Endothelial cell of umbilical vein (primary cell): ENCODE data around the gene TK2. TPM values are rescaled to one million over a fixed set of nuclear protein-coding genes. Genes with fewer than 3 reads are reported as not detected.

Experiments used
- BruUV-seq: library from RNA; stranded (reverse); fragments of 400-500 nt; replicated peaks from 2 replicates; lab custom pipeline; 2021; lab: Mats Ljungman, UMichigan
- CTCF ChIA-PET: fragments of 300-600, 350-600 bp; sonication (Branson Sonifier 250); formaldehyde crosslinking; loops from one replicate; lab custom pipeline; 2021; ENCODE audit warnings: antibody characterized with exemption, inconsistent platforms; lab: Charles Lee
- POLR2A ChIA-PET: fragments of 300-600, 350-600 bp; sonication (Branson Sonifier 250); formaldehyde crosslinking; loops from one replicate; lab custom pipeline; 2021; ENCODE audit warnings: antibody characterized with exemption, inconsistent platforms; lab: Charles Lee
- DNase-seq: peaks from one replicate; pipeline ENCODE4 v3.0.0-alpha.2; 2011; ENCODE audit warnings: low read depth, low spot score
- FAIRE-seq: peaks from 2 replicates; lab custom pipeline; 2011; peaks lifted over from hg19 to GRCh38; lab: Jason Lieb, UNC
- H2AFZ ChIP-seq: 2 replicates; pipeline ENCODE4 v1.6.0; 2012; ENCODE audit warnings: low read depth, low read length, control low read depth, inconsistent platforms
- H3K27ac ChIP-seq: 2 replicates; pipeline ENCODE4 v1.5.1; 2011; ENCODE audit warnings: low read depth, mild to moderate bottlenecking, control low read depth, low read length, moderate library complexity; ENCODE audit not compliant: insufficient read depth
- H3K27me3 ChIP-seq, 2 experiments: 2 replicates each; pipeline versions ENCODE4 v1.6.0 to v1.6.1; 2011; ENCODE audit warnings: low read length in 2 of 2, mixed read lengths in 1 of 2; ENCODE audit not compliant: control insufficient read depth in 2 of 2, insufficient read depth in 2 of 2
- H3K36me3 ChIP-seq, 2 experiments: 2 replicates in 1 of 2; 3 replicates in 1 of 2; pipeline ENCODE4 v1.5.1; 2011; ENCODE audit warnings: low read length in 2 of 2, mild to moderate bottlenecking in 1 of 2, moderate library complexity in 1 of 2; ENCODE audit not compliant: control insufficient read depth in 2 of 2, insufficient read depth in 2 of 2; ENCODE audit errors: extremely low read depth in 1 of 2
- H3K4me1 ChIP-seq: 3 replicates; pipeline ENCODE4 v1.5.1; 2011; ENCODE audit warnings: mild to moderate bottlenecking, low read length; ENCODE audit not compliant: control insufficient read depth, insufficient read depth; ENCODE audit errors: extremely low read depth
- H3K4me2 ChIP-seq: 2 replicates; pipeline ENCODE4 v1.6.1; 2011; ENCODE audit warnings: low read length, control low read depth, mixed read lengths; ENCODE audit not compliant: insufficient read depth
- H3K4me3 ChIP-seq, 3 experiments: fragments of 200-600 bp in 1 of 3; sonication (generic), shearing (Covaris generic) in 1 of 3; replicated peaks in 1 of 3; 2 replicates each; pipeline ENCODE4 v1.5.1; 2011 to 2016; ENCODE audit warnings: control low read depth in 3 of 3, low read length in 3 of 3, mild to moderate bottlenecking in 2 of 3, inconsistent platforms in 1 of 3, low read depth in 1 of 3, moderate library complexity in 1 of 3; ENCODE audit not compliant: insufficient read depth in 1 of 3
- H3K79me2 ChIP-seq: 2 replicates; pipeline ENCODE4 v1.6.0; 2012; ENCODE audit warnings: low read length, inconsistent platforms; ENCODE audit not compliant: control insufficient read depth, insufficient read depth
- H3K9ac ChIP-seq: replicated peaks from 2 replicates; pipeline ENCODE3; 2011; ENCODE audit warnings: low read length, control low read depth; ENCODE audit not compliant: insufficient read depth; ENCODE audit errors: extremely low read depth
- H3K9me1 ChIP-seq: replicated peaks from 3 replicates; pipeline ENCODE4 v1.6.0; 2011; ENCODE audit warnings: mild to moderate bottlenecking, low read length; ENCODE audit not compliant: control insufficient read depth, insufficient read depth; ENCODE audit errors: extremely low read depth
- H3K9me3 ChIP-seq: replicated peaks from 2 replicates; pipeline ENCODE4 v1.5.1; 2012; ENCODE audit warnings: low read length, inconsistent platforms; ENCODE audit not compliant: control insufficient read depth, insufficient read depth
- H4K20me1 ChIP-seq: replicated peaks from 2 replicates; pipeline ENCODE3; 2011; ENCODE audit warnings: mild to moderate bottlenecking, low read length; ENCODE audit not compliant: control insufficient read depth, insufficient read depth; ENCODE audit errors: extremely low read depth
- EZH2 ChIP-seq: IDR thresholded peaks from 2 replicates; pipeline ENCODE4 v1.6.1; 2012; ENCODE audit warnings: borderline replicate concordance, low read depth, mild to moderate bottlenecking, moderate library complexity, low read length, inconsistent platforms; ENCODE audit not compliant: severe bottlenecking
- FOS ChIP-seq: IDR thresholded peaks from 2 replicates; pipeline ENCODE4 v1.6.1; 2011; ENCODE audit warnings: mild to moderate bottlenecking, low read length, moderate library complexity, borderline replicate concordance; ENCODE audit not compliant: insufficient read depth
- GATA2 ChIP-seq: IDR thresholded peaks from 2 replicates; pipeline ENCODE4 v1.7.0; 2011; ENCODE audit warnings: low read depth, mild to moderate bottlenecking, moderate library complexity, mixed read lengths, low read length; ENCODE audit not compliant: insufficient read length, insufficient read depth
- JUN ChIP-seq: IDR thresholded peaks from 2 replicates; pipeline ENCODE4 v1.6.1; 2011; ENCODE audit warnings: borderline replicate concordance, low read depth; ENCODE audit not compliant: insufficient read length, insufficient read depth
- MYC ChIP-seq: IDR thresholded peaks from one replicate; pipeline ENCODE4 v1.6.1; 2011; ENCODE audit warnings: mild to moderate bottlenecking, low read depth, low read length
- POLR2A ChIP-seq: IDR thresholded peaks from 2 replicates; pipeline ENCODE4 v1.6.1; 2012; ENCODE audit warnings: low read depth, mild to moderate bottlenecking, control low read depth, low read length
- POLR2AphosphoS5 ChIP-seq: IDR thresholded peaks from 2 replicates; pipeline ENCODE4 v1.6.1; 2012; ENCODE audit warnings: low read depth, mild to moderate bottlenecking, control low read depth, low read length, moderate library complexity; ENCODE audit not compliant: insufficient read depth
- dilution Hi-C: fragments of 300-500 bp; cut with MboI; formaldehyde crosslinking; loops from one replicate; pipeline ENCODE4 v1.15.0; 2019; ENCODE audit warnings: low sequenced_read_pairs; ENCODE audit not compliant: extremely low pct_ligation_motif_present
- intact Hi-C: fragments of 100-400 bp; cut with micrococcal nuclease; formaldehyde crosslinking; loops from one replicate; pipeline ENCODE4 v1.10.0; 2022
- polyA plus RNA-seq, 4 experiments: library from polyadenylated mRNA; depleted of rRNA in 3 of 4; stranded (reverse) in 3 of 4; unstranded in 1 of 4; fragments of >200 nt; gene quantifications; 2 replicates each; pipeline versions ENCODE4 v1.2.1 to v1.2.3, GENCODE V29; 2011 to 2012; ENCODE audit warnings: missing spikeins in 1 of 4
- total RNA-seq: library from RNA; stranded (reverse); gene quantifications from 2 replicates; pipeline ENCODE4 v1.2.3, GENCODE V29; 2021
- TF ChIP-seq, protein P1 (sequence below): IDR thresholded peaks from 2 replicates; pipeline ENCODE4 v1.6.1; 2011; ENCODE audit not compliant: insufficient read depth, insufficient read length
- TF ChIP-seq, protein P2 (sequence below), 2 donors: IDR thresholded peaks; 1 replicate in 1 of 2; 2 replicates in 1 of 2; pipeline ENCODE4 v1.5.1; 2011; ENCODE audit warnings: low read length in 2 of 2, mild to moderate bottlenecking in 2 of 2, moderate library complexity in 2 of 2, control low read depth in 1 of 2, inconsistent platforms in 1 of 2, low read depth in 1 of 2; ENCODE audit not compliant: insufficient read depth in 1 of 2; ENCODE audit errors: extremely low read depth in 1 of 2

Gene TK2
- total and polyA plus RNA-seq, 2 donors (not counting 3 experiments of a cell fraction or from before 2014, with no cell fraction given), result 12.1 to 25.2 TPM

DNA sequence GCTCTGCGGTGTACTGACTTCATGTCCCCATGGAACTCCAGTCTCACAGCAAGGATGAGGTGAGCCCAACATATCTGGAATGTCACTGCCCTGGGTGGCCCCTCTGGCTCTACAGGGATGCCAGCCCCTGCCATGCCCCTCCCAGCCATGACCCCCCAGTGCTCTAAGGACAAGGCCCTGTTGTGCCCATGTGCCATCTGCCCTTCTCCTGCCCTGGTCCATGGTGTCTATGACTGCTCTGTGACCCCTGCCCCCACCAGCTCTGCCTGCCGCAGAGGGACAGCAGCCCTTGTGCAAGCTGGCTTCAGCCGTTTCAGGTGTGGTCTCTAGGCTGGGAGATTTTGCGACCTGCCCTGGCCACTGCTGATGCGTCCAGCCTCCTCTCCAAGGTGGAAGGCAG lies 40.3 kb downstream of the TK2 start:
- CTCF ChIA-PET, result interaction anchor here (0.9 to 4.1 kb wide), 4 partner anchors 34 to 104 kb away, joined by 3 to 32 read pairs (median 6); no protein-coding TSS in a partner anchor
- H3K27ac ChIP-seq, result no peak overlapping the region
- no peaks in the 10 kb centered on the region for H4K20me1 ChIP-seq
- H3K4me3 ChIP-seq, result no peak overlapping the region
- no peaks in the 10 kb centered on the region for H3K79me2 ChIP-seq
- POLR2A ChIA-PET, result no interaction called here
- H3K4me1 ChIP-seq, result peaks cover 42% of the 10 kb centered on the region
- H2AFZ ChIP-seq, result no peak overlapping the region
- TF ChIP-seq, protein P1, sequence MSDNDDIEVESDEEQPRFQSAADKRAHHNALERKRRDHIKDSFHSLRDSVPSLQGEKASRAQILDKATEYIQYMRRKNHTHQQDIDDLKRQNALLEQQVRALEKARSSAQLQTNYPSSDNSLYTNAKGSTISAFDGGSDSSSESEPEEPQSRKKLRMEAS, result no peak
- TF ChIP-seq, protein P2, sequence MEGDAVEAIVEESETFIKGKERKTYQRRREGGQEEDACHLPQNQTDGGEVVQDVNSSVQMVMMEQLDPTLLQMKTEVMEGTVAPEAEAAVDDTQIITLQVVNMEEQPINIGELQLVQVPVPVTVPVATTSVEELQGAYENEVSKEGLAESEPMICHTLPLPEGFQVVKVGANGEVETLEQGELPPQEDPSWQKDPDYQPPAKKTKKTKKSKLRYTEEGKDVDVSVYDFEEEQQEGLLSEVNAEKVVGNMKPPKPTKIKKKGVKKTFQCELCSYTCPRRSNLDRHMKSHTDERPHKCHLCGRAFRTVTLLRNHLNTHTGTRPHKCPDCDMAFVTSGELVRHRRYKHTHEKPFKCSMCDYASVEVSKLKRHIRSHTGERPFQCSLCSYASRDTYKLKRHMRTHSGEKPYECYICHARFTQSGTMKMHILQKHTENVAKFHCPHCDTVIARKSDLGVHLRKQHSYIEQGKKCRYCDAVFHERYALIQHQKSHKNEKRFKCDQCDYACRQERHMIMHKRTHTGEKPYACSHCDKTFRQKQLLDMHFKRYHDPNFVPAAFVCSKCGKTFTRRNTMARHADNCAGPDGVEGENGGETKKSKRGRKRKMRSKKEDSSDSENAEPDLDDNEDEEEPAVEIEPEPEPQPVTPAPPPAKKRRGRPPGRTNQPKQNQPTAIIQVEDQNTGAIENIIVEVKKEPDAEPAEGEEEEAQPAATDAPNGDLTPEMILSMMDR (IDR thresholded peaks at IDR 0.05; ENCODE audit: extremely low read depth in 1 of 2, insufficient read depth in 1 of 2, low read depth in 1 of 2, low read length in 2 of 2), result no peak
- TF ChIP-seq MYC, result no peak
- TF ChIP-seq JUN, result no peak
- TF ChIP-seq POLR2A, result no peak
- TF ChIP-seq EZH2, result no peak
- no peak for TF ChIP-seq POLR2AphosphoS5
- no peak for TF ChIP-seq FOS
- no peak for TF ChIP-seq GATA2
- no peak for DNase-seq
- no peak overlapping the region for H3K4me2 ChIP-seq
- intact Hi-C loops (no loop called here), dilution Hi-C loops (no loop called here)
- no peak overlapping the region for H3K9ac ChIP-seq
- no peaks in the 10 kb centered on the region for H3K9me3 ChIP-seq
- H3K36me3 ChIP-seq, result no peaks in the 10 kb centered on the region
- no peak for FAIRE-seq
- H3K27me3 ChIP-seq, result no peaks in the 10 kb centered on the region
- no TSS peak for BruUV-seq
- H3K9me1 ChIP-seq, result no peaks in the 10 kb centered on the region
